MM.1S (cell line): Measurements from ENCODE around the gene HBS1L.

Source experiments
- DNase-seq: peaks from one replicate; pipeline ENCODE4 v3.0.0-alpha.2; 2015
- H2AFZ ChIP-seq: fragments of 300-600 bp; sonication (generic); 2 replicates; pipeline ENCODE4 v1.6.0; 2016; ENCODE audit warnings: antibody characterized with exemption, low read length
- H3F3A ChIP-seq: fragments of 300-600 bp; sonication (generic); 2 replicates; pipeline ENCODE4 v1.6.1; 2016; ENCODE audit warnings: mild to moderate bottlenecking, antibody characterized with exemption, low read length, moderate library complexity, mixed read lengths; ENCODE audit not compliant: insufficient read depth
- H3K27ac ChIP-seq: fragments of 300-600 bp; sonication (generic); 2 replicates; pipeline ENCODE4 v1.5.1; 2016; ENCODE audit warnings: mild to moderate bottlenecking, low read length
- H3K27me3 ChIP-seq: fragments of 300-600 bp; sonication (generic); replicated peaks from 2 replicates; pipeline ENCODE4 v1.6.0; 2016; ENCODE audit warnings: low read length; ENCODE audit not compliant: insufficient read depth
- H3K36me3 ChIP-seq: fragments of 300-600 bp; sonication (generic); replicated peaks from 2 replicates; pipeline ENCODE4 v1.6.1; 2016; ENCODE audit warnings: mild to moderate bottlenecking, low read length, mixed read lengths; ENCODE audit not compliant: insufficient read depth
- H3K4me1 ChIP-seq: fragments of 300-600 bp; sonication (generic); 2 replicates; pipeline ENCODE4 v1.6.1; 2016; ENCODE audit warnings: low read length, mixed read lengths
- H3K4me2 ChIP-seq: fragments of 300-600 bp; sonication (generic); 2 replicates; pipeline ENCODE4 v1.6.0; 2016; ENCODE audit warnings: low read depth, low read length
- H3K4me3 ChIP-seq: fragments of 300-600 bp; sonication (generic); 2 replicates; pipeline ENCODE4 v1.5.1; 2016; ENCODE audit warnings: low read length, mixed read lengths
- H3K79me2 ChIP-seq: fragments of 300-600 bp; sonication (generic); 2 replicates; pipeline ENCODE4 v1.6.1; 2016; ENCODE audit warnings: mixed run types, low read length, mixed read lengths
- H3K9ac ChIP-seq: fragments of 300-600 bp; sonication (generic); 2 replicates; pipeline ENCODE4 v1.6.1; 2016; ENCODE audit warnings: low read length, mixed read lengths
- H3K9me2 ChIP-seq: fragments of 300-600 bp; sonication (generic); replicated peaks from 2 replicates; pipeline ENCODE4 v1.6.1; 2016; ENCODE audit warnings: mild to moderate bottlenecking, low read length, mixed read lengths; ENCODE audit not compliant: insufficient read depth
- H3K9me3 ChIP-seq: fragments of 300-600 bp; sonication (generic); replicated peaks from 2 replicates; pipeline ENCODE4 v1.6.1; 2016; ENCODE audit warnings: mild to moderate bottlenecking, low read length, mixed read lengths; ENCODE audit not compliant: insufficient read depth
- H4K20me1 ChIP-seq: fragments of 300-600 bp; sonication (generic); 2 replicates; pipeline ENCODE4 v1.6.1; 2016; ENCODE audit warnings: mild to moderate bottlenecking, low read length, moderate library complexity, mixed read lengths; ENCODE audit not compliant: insufficient read depth
- EZH2 ChIP-seq: fragments of 300-600 bp; sonication (generic); optimal IDR thresholded peaks from 2 replicates; pipeline ENCODE3; 2017; ENCODE audit warnings: low read depth, mild to moderate bottlenecking, antibody characterized with exemption, low read length, mixed read lengths
- EZH2phosphoT487 ChIP-seq: fragments of 300-600 bp; sonication (generic); IDR thresholded peaks from 2 replicates; pipeline ENCODE4 v1.6.1; 2018; ENCODE audit warnings: antibody characterized with exemption, low read length
- TF ChIP-seq, protein P1 (sequence below): fragments of 300-600 bp; sonication (generic); IDR thresholded peaks from 2 replicates; pipeline ENCODE4 v1.5.1; 2016; ENCODE audit warnings: antibody characterized with exemption, low read length, mixed read lengths

Gene HBS1L

DNA sequence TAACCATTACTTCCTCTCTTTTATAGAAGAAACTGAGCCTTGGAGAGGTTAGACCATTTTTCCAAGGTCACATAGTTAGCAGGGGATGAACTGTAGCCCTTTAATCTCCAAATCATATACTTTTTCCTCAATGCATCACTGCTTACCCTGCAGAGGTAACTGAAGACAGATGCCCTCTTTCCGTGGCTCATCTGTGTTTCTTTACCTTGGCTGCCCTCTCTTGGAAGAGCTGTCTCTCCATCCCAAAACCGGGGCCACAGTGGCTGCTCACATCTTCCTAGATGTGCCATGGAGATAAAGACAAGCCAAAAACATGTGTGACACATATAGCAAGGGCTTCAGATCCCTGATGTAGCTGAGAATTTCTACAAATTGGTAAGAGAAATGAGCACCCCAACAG lies 104.1 kb downstream of the HBS1L start:
- H3K36me3 ChIP-seq: no peaks in the 10 kb centered on the region
- no peaks in the 10 kb centered on the region for H3K4me1 ChIP-seq
- H3K79me2 ChIP-seq: no peaks in the 10 kb centered on the region
- no peak for DNase-seq
- H3K9ac ChIP-seq: no peak overlapping the region
- no peaks in the 10 kb centered on the region for H3K9me2 ChIP-seq
- H3K27ac ChIP-seq: no peak overlapping the region
- H3K27me3 ChIP-seq: no peaks in the 10 kb centered on the region
- TF ChIP-seq, protein P1, sequence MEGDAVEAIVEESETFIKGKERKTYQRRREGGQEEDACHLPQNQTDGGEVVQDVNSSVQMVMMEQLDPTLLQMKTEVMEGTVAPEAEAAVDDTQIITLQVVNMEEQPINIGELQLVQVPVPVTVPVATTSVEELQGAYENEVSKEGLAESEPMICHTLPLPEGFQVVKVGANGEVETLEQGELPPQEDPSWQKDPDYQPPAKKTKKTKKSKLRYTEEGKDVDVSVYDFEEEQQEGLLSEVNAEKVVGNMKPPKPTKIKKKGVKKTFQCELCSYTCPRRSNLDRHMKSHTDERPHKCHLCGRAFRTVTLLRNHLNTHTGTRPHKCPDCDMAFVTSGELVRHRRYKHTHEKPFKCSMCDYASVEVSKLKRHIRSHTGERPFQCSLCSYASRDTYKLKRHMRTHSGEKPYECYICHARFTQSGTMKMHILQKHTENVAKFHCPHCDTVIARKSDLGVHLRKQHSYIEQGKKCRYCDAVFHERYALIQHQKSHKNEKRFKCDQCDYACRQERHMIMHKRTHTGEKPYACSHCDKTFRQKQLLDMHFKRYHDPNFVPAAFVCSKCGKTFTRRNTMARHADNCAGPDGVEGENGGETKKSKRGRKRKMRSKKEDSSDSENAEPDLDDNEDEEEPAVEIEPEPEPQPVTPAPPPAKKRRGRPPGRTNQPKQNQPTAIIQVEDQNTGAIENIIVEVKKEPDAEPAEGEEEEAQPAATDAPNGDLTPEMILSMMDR: no peak
- TF ChIP-seq EZH2phosphoT487 (no peak), EZH2 (no peak)
- H3K9me3 ChIP-seq: no peaks in the 10 kb centered on the region
- no peak overlapping the region for H3K4me3 ChIP-seq
- no peak overlapping the region for H2AFZ ChIP-seq
- H3F3A ChIP-seq: no peaks in the 10 kb centered on the region
- no peaks in the 10 kb centered on the region for H4K20me1 ChIP-seq
- no peak overlapping the region for H3K4me2 ChIP-seq

GRCh38 chr6:134949927-134950326 lies 104.7 kb downstream of the HBS1L start, which contains the start of gene ALDH8A1:
TSS of gene ALDH8A1 (minus strand) at chr6:134950101. CDS start at chr6:134950053, 48 bp downstream.
- TF ChIP-seq EZH2phosphoT487 (no peak), EZH2 (no peak)
- TF ChIP-seq, protein P1: no peak
- Histone ChIP-seq H2AFZ (no peak within 1 kb of the TSS), H3K4me2 (no peak within 1 kb of the TSS)

DNA sequence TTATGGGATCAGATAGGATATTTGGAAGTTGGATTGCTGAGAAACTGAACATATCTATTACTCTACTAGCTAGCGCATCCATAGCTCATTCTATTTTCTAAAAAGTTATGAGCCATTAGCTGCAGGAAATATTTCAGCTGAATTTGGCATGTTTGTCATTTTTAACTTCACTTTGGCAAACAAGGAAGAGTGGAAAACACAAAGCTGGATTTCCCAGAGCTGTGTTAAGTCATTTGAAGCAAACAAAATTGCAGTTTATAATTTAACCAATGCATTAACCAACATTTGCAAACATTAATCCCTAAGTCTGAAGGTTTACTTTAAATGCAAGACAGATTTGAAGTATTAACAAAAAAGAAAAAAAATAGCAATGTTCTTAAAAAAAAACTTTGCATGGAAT lies 105.9 kb downstream of the HBS1L start:
- no peak for TF ChIP-seq EZH2
- no peak for TF ChIP-seq EZH2phosphoT487
- TF ChIP-seq, protein P1: no peak

More at GRCh38 chr6:134949927-134950326, 104.7 kb downstream of the HBS1L start, which contains the start of gene ALDH8A1:
- no peak within 1 kb of the TSS for H3K27ac ChIP-seq
- no peaks in the 10 kb centered on the region for H3F3A ChIP-seq
- H3K9me2 ChIP-seq: no peaks in the 10 kb centered on the region
- H3K9me3 ChIP-seq: no peaks in the 10 kb centered on the region
- H4K20me1 ChIP-seq: no peaks in the 10 kb centered on the region
- H3K4me3 ChIP-seq: no peak within 1 kb of the TSS
- no peaks in the 10 kb centered on the region for H3K36me3 ChIP-seq
- H3K27me3 ChIP-seq: no peaks in the 10 kb centered on the region
- no peak for DNase-seq
- no peaks in the 10 kb centered on the region for H3K4me1 ChIP-seq
- H3K79me2 ChIP-seq: no peaks in the 10 kb centered on the region
- H3K9ac ChIP-seq: no peak within 1 kb of the TSS

More for the DNA sequence above, 105.9 kb downstream of the HBS1L start:
- no peak overlapping the region for H3K4me3 ChIP-seq
- H3K4me1 ChIP-seq: no peaks in the 10 kb centered on the region
- H3K9ac ChIP-seq: no peak overlapping the region
- H3F3A ChIP-seq: no peaks in the 10 kb centered on the region
- H3K9me2 ChIP-seq: no peaks in the 10 kb centered on the region
- H3K4me2 ChIP-seq: no peak overlapping the region
- H3K27me3 ChIP-seq: no peaks in the 10 kb centered on the region
- H3K9me3 ChIP-seq: no peaks in the 10 kb centered on the region
- no peaks in the 10 kb centered on the region for H3K79me2 ChIP-seq
- H2AFZ ChIP-seq: no peak overlapping the region
- no peak overlapping the region for H3K27ac ChIP-seq
- no peaks in the 10 kb centered on the region for H4K20me1 ChIP-seq
- H3K36me3 ChIP-seq: no peaks in the 10 kb centered on the region
- no peak for DNase-seq
